Tibial nerve (tissue), 4 donors: ENCODE data around the gene ZNF213.

Experiments used
- CTCF ChIP-seq, 5 experiments: fragments of 200-600 bp in 3 of 5; fragments of 450-650 bp in 2 of 5; sonication (generic) in 3 of 5; IDR thresholded peaks; one replicate each; pipeline ENCODE4 v1.5.1; 2016 to 2019; ENCODE audit warnings: antibody characterized with exemption in 5 of 5, mild to moderate bottlenecking in 3 of 5, moderate library complexity in 2 of 5
- EP300 ChIP-seq, 2 donors: sonication (generic); formaldehyde crosslinking; IDR thresholded peaks; one replicate each; pipeline ENCODE4 v1.6.1; 2017; ENCODE audit warnings: antibody characterized with exemption in 2 of 2, mild to moderate bottlenecking in 1 of 2

GRCh38 chr16:3112058-3112880 is 22.6 kb upstream of the ZNF213 start, which contains the start of gene ZNF205:
- TF ChIP-seq CTCF (IDR thresholded peaks at IDR 0.05) (no peak), EP300 (IDR thresholded peaks at IDR 0.05) (peak; percentile 11 to 21)
